C4-2B (cell line): ENCODE results near the gene AFAP1.

ENCODE experiments used
- H3K27ac ChIP-seq: fragments of 450-650 bp; 2 replicates; pipeline ENCODE4 v1.5.1; 2017
- ZFX ChIP-seq: fragments of 450-650 bp; IDR thresholded peaks from 2 replicates; pipeline ENCODE4 v1.6.1; 2017
- TF ChIP-seq, protein P1 (sequence below): fragments of 450-650 bp; conservative IDR thresholded peaks from 2 replicates; pipeline ENCODE4 v1.5.1; 2017; ENCODE audit warnings: mild to moderate bottlenecking

AFAP1 gene

DNA sequence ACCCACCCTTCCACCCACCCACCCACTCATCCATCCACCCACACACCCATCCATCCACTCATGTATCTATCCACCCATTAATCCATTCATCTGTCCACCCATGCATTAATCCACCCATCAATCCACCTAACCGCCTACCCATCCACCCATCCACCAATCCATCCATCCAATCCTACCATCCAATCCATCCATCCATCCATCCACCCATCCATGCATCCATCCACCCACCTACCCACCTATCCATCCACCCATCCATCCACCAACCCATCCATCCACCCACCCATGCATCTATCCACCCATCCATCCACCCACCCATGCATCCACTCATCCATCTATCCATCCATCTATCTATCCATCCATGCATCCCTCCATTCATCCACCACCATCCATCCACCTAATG lies 34.8 kb upstream of the AFAP1 start:
- H3K27ac ChIP-seq, result no peak overlapping the region
- TF ChIP-seq, protein P1, sequence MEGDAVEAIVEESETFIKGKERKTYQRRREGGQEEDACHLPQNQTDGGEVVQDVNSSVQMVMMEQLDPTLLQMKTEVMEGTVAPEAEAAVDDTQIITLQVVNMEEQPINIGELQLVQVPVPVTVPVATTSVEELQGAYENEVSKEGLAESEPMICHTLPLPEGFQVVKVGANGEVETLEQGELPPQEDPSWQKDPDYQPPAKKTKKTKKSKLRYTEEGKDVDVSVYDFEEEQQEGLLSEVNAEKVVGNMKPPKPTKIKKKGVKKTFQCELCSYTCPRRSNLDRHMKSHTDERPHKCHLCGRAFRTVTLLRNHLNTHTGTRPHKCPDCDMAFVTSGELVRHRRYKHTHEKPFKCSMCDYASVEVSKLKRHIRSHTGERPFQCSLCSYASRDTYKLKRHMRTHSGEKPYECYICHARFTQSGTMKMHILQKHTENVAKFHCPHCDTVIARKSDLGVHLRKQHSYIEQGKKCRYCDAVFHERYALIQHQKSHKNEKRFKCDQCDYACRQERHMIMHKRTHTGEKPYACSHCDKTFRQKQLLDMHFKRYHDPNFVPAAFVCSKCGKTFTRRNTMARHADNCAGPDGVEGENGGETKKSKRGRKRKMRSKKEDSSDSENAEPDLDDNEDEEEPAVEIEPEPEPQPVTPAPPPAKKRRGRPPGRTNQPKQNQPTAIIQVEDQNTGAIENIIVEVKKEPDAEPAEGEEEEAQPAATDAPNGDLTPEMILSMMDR, result no peak
- no peak for TF ChIP-seq ZFX

DNA sequence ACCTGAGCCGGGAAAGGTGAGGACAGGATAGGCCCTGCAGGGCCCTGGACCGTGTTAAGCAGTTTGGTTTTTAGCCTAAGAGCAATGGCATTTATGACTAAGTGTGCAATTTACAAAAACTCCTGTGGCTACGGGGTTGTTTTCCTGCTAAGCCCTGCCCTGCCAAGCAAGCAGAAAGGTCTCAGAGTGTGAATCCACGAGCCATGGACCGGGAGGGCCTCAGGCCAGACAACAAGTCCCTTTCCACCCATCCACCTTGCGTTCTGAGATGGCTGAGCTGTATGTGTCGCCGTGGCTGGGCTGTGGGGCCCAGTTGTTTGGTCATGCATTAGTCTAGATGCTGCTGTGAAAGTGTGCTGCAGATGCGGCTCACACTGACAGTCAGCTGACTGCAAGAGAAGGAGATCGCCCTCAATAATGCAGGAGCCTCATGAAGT lies 33.9 kb upstream of the AFAP1 start:
- no peak overlapping the region for H3K27ac ChIP-seq
- TF ChIP-seq, protein P1, result no peak
- TF ChIP-seq ZFX, result no peak

DNA sequence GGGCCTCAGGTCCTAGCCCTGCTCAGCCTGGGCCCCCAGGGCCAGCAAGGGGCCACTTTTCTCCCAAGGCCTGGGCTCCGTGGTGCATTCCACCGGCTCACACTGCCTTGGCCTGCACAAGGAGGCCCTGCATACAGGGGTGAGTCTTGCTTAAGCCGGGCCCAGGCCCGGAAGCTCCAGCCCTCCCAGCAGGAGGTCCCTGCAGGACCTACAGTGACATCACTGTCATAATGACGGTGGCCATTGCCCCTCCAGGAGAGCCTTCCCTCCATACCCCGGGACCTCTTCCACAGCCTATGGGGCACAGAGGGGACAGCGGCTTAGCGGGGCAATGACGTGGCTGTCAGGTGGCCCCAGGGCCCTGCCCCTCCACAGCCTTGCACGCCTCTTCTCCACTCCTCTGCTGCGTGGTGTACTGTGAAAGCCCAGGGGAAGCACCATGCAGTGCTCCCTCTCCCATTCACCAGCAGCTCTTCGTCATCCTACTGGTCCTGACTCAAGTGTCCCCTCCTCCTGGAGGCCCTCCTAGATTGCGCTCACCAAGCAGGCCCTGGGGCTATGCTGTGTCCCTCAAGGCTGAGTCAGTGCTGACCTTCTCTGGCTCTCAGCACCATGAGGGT lies 32.3 kb upstream of the AFAP1 start:
- no peak for TF ChIP-seq ZFX
- TF ChIP-seq, protein P1, result no peak
- no peak overlapping the region for H3K27ac ChIP-seq

DNA sequence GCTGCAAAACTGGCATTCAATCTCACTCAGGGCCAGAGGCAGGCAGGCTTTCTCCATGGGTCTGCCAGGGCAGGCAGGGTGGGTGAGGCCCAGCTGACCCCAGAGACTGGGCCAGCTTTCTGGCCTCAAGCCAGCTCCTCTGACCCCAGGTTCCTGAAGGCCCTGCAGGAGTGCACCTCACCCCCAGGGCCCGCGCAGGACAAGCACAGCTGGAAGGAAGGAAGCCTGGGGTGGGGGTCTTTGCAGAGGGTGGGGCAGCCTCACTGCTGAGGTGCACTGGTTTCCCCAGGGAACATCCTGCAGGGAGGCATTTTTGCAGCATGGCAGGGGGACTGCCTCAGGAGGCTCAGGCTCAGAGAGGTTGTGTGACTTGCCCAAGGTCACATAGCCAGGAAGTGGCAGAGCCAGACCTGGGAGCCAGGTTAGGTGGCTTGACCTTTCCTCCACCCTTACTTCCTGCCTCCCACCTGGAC lies 31.5 kb upstream of the AFAP1 start:
- TF ChIP-seq, protein P1, result no peak
- TF ChIP-seq ZFX, result no peak
- H3K27ac ChIP-seq, result no peak overlapping the region

DNA sequence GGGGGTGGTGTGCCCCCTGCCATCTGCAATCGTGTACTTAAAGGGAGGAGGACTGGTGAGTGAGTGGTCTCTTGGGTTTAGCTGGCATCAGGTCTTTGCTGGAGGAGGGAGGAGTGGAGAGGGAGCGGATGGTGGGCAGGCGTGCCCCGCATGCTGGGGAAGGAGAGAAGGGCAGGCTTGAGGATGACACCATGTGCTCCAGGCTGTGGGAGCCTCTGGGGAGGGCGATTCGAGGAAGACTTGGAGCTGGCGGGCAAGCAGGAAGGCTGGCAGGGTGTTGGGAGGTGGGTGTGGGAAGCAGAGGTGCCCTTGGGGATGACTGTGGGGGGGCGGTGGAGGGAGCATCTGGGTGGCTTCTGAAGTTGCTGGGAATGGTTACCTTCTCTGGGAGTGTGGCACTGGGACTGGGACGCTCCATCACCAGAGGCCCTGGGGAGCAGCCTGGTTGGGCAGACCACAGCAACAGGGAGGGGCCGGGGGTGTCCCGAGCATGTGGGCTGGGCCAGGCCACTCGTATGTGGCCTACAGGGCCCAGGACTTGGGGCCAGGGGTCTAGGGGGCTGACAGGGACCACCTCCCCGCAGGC lies 30.8 kb upstream of the AFAP1 start:
- TF ChIP-seq ZFX, result no peak
- TF ChIP-seq, protein P1, result no peak
- no peak overlapping the region for H3K27ac ChIP-seq

DNA sequence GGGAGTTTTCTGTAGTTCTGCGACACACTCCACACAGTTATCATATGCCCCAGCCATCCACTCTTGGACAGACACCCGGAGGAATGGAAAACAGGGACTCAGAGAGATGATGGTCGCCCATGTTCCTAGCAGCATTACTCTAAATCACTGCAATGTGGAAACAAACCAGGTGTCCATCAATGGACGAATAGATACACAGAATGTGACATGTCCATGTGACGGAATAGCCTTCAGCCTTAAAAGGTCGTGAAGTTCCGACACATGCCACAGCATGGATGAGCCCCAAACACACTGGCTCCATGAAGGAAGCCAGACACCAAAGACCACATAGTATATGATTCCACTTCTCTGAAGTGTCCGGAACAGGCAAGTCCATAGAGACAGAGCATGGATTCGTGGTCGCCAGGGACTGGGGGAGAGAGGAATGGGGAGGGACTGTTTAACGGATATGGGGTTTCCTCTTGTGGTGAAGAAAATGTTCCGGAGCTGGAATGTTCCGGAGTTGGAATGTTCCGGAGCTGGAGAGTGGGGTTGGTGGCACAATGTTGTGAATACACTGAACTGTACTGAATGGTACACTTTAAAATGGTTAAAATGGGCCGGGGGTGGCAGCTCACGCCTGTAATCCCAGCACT lies 28.7 kb upstream of the AFAP1 start:
- TF ChIP-seq, protein P1, result no peak
- no peak overlapping the region for H3K27ac ChIP-seq

DNA sequence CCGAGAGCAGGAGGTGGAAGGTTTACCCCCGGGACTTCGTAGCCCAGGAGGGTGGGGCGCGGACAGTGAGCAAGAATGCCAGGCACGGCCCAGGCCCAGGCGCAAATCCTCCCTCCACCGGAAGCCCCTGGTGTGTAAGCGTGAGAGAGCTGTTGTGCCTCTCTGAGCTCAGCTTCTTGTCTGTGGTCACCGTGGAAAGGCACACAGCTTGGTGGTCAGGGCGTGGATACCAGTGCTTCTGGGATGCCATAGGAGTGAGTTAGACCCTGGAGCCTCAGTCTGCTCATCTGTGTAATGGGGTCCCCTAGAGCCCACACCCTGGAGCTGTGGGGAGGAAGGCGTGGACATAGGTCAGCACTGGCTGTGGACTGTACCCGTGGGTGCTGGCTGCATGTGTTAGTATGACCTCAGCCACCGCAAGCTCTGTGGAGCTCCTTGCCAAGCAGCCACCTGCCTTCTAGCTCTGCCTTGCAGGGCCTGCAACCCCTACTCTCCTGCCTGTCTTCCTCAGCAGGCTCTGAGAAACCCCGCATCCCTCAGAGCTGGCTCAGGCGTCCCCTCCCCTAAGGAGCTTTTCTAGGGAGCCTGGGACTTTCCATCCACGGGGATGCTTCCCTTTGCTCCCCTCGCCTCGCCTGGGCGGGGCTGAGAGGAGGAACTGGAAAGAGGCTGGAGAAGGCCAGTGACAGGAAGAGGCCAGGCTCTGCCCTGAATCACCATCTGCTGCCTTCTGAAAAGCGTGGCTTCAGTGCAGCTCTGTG lies 28.0 kb upstream of the AFAP1 start:
- TF ChIP-seq ZFX, result no peak
- TF ChIP-seq, protein P1, result no peak
- no peak overlapping the region for H3K27ac ChIP-seq
